IPS-NIHi7 (cell line): ENCODE measurements around the gene TSG101.
A peak's percentile ranks its signal among the peaks of the same experiment; 100 is the strongest.

Experiments
- DNase-seq: peaks from one replicate; pipeline ENCODE4 v3.0.0; 2012; ENCODE audit warnings: mixed read lengths; ENCODE audit errors: extremely low spot score

TSG101 gene, protein sequence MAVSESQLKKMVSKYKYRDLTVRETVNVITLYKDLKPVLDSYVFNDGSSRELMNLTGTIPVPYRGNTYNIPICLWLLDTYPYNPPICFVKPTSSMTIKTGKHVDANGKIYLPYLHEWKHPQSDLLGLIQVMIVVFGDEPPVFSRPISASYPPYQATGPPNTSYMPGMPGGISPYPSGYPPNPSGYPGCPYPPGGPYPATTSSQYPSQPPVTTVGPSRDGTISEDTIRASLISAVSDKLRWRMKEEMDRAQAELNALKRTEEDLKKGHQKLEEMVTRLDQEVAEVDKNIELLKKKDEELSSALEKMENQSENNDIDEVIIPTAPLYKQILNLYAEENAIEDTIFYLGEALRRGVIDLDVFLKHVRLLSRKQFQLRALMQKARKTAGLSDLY

DNA sequence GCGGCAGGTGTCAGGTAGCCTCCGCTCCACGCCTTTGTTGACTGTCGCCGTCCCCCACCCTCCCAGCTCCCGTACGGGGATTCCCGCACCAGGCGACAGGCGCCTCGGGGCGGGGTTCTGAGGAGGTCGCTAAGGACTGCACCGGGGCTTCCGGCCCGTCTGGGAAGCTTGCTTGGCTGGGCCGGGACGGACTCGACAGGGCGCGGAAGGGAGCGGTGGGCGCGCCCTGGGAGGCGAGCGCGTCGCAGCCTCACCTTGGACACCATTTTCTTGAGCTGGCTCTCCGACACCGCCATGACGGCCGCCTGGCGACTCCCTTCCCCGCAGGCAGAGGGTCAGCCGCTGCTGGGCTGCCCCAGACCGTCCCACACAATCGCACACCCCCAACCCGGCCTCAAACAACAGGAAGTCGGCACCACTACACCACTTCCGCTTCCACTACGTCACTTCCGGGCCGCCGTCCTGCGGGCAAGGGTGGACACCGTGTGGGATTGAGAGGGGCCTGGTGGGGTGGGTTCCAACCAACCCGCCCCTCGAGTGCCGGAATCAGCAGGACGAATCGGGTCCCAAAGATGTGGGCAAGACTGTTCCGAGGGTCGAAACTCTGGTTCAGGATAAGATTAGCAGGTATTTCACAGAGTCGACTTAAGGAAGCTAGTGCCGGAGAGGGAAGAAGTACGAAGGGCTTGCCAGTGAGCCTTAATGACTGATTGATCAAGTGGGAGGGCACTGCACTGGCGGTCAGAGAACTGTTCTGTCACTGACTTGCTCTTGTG, at the start of gene TSG101:
TSS of gene TSG101 (minus strand) at position 422 of the 776 bp plus-strand sequence. CDS start at position 296, 126 bp downstream.
- DNase-seq: peak; percentile 95

- DNase-seq: no peak
Observed at GRCh38 chr11:18575361-18575760, 48.6 kb upstream of the TSG101 start.

DNA sequence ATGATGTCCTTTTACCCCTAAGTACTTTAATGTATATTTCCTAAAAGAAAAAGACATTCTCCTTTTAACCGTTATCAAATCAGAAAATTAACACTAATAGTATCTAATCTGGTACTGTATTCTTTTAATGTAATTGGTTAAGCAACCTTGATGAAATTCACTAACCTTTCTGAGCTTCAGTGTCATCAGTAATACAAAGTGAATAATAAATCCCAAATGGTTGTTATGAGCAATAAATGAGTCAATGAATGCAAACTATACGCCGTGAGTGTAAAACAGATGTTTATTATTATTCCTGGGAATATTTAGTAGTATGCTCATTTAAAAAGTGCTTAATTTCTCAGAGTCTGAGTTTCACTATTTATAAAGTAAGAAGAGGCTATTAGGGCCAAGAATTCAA, 40.3 kb upstream of the TSG101 start:
- DNase-seq: no peak

DNA sequence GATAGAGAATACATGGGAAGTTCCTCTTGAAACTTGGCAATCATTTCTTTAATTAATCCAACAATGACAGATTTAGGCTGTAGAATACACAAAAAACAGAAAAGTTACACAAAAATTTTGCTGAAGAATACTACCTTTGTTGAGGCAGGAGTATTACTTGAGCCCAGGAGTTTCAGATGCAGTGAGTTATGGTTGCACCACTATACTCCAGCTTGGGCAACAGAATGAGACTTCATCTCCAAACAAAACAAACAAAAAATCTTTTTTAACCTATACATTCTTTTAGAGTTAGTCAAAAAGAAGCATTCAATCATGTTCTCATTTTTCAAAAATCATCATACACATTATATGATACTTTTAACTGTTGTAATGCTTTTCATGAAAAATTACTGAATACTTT, 39.7 kb upstream of the TSG101 start:
- no peak for DNase-seq

DNA sequence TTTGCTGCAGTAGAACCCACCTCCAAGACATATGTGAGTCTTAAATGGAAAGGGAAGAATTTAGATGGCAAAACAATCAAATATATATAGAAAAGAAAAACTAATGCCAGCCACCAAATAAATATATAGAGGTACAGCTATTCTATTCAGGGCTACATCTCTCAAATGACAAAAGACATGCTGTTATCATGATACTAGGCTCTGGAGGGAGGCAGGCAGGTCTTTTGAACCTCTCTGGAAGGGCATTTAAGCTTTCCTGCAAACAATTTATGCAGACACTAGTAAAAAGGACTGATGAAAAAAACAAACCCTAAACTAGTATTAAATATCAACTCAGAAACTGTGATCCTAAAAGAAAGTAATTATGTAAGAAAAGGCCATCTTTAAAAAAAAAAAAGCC, 37.4 kb upstream of the TSG101 start:
- DNase-seq: no peak

GRCh38 chr11:18563090-18563730, 36.5 kb upstream of the TSG101 start:
- DNase-seq: no peak

GRCh38 chr11:18548001-18548400, 21.3 kb upstream of the TSG101 start:
- no peak for DNase-seq

GRCh38 chr11:18540207-18541009, 13.7 kb upstream of the TSG101 start:
- DNase-seq: peak; percentile 11

- no peak for DNase-seq
Observed at GRCh38 chr11:18536209-18536608, 9.5 kb upstream of the TSG101 start.

DNA sequence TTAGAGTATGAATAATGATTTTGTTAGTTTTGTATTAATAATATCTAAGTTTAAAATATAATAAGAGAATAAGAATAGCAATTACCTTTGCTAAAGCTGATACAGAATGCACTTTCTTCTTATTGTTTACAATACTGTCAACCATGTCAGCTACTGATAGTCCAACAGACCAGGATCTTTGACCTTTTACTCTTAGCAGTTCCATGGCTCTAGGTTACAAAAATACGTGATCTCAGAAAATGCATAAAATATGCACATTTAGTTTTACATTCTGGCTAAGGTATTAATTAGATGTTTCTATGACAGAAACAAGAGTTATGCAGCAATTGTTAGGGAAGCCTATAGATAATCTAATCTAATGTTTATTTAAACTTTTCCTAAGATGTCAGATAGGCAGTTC, 7.5 kb upstream of the TSG101 start:
- DNase-seq: no peak

GRCh38 chr11:18533365-18533764, 6.6 kb upstream of the TSG101 start:
- DNase-seq: no peak

DNA sequence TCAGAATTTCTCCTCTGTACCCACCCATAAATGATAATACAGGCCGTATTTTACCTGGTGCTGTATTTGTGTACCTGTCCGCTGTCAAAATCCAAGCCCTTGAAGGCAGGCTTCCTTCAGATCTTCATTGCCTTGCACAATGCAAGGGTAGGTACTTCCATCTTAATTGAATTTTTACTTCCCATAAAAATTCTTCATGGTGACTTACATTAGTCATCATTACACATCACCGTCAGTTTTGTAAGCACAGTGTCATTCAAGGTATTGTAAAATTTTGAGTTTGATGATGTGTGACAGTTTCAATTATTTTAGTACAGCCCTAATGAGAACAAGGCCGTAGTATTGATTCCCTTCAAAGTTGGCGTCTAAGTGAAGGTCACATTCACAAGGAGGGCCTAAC, 770 bp upstream of the TSG101 start:
- DNase-seq: peak; percentile 7

DNA sequence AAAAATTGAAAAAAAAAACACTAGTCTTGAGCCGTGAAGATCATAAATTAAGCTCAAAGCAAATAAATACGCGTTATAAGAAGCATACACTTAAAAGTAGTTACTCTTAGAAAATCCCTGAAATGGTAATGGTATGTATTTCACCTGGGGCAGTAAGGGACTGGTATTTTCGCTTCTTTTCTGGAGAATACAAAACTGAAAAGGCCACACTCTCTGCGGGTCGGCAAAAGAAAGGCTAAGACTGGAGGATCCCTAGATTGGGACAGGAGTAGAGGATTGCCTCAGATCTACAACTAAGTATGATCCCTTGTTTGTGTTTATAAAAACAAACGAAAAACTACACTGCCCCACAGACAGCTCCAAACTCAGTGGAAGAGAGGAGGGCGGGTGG, 617 bp downstream of the TSG101 start:
- no peak for DNase-seq

GRCh38 chr11:18524248-18524647, 2.5 kb downstream of the TSG101 start:
- DNase-seq: no peak

- no peak for DNase-seq
Observed at GRCh38 chr11:18523084-18523483, 3.7 kb downstream of the TSG101 start.

GRCh38 chr11:18522388-18522787, 4.4 kb downstream of the TSG101 start:
- DNase-seq: peak; percentile 22

GRCh38 chr11:18521122-18521521, 5.6 kb downstream of the TSG101 start:
- DNase-seq: no peak

- DNase-seq: no peak
Observed at GRCh38 chr11:18502352-18502751, 24.4 kb downstream of the TSG101 start.

GRCh38 chr11:18501629-18502028, 25.1 kb downstream of the TSG101 start:
- no peak for DNase-seq

DNA sequence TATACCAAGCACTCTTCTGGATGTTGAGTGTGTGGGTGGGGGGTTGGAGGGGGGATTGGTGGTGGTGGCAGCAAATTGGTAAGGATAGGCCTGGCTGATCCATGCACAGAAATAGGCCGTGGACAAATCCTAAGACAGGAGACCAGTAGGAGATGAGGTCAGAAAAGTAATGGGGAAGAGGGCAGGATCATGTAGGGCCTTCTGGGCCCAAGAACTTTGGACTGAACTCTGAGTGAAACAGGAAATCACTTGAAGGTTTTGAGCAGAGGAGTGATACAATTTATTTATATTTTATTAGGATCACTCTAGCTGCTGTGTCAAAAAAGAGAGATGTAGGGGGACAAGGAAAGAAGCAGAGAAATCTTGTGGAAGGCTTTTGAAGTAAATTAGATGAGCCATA, 28.7 kb downstream of the TSG101 start:
- DNase-seq: no peak

GRCh38 chr11:18495703-18496102, 31.0 kb downstream of the TSG101 start:
- no peak for DNase-seq

DNA sequence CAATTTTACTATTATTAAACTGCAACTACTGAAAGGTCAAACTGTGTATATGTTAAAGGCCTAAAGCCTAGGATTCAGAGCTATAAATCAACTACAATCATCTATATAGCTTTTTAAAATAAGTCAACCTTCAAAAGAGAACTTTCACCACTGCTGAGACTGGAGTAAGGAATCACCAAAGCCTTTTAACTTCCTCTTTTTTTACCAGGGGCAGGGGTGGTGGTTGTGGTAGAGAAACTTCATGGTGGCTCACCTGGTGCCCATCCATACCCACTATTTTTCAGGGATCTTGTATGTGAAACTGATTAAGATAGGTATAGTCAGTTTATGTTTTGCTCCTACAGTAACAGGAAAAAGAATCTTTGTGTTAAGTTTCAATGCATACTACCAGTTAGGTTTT, 31.5 kb downstream of the TSG101 start:
- DNase-seq: no peak
